Stimulated activated CD4-positive, alpha-beta T cell treated with anti-CD3 and anti-CD28 coated beads, Interleukin-4, amount 100 ng/mL, for 1 hour (primary cell): ENCODE results near the gene AS3MT.
"Not testable (repeated sequence)": the region's sequence is repeated elsewhere in the genome, so short reads cannot be mapped to it uniquely, and the experiment has no call there.

ENCODE experiments used
- DNase-seq: peaks from one replicate; pipeline ENCODE4 v3.0.0-alpha.2; 2020

Gene AS3MT

GRCh38 chr10:102923601-102924000 lies 54.3 kb downstream of the AS3MT start:
- DNase-seq, result no peak

- no peak for DNase-seq
Observed at GRCh38 chr10:102926842-102927241, 57.6 kb downstream of the AS3MT start.

GRCh38 chr10:102927311-102928010 lies 58.2 kb downstream of the AS3MT start:
- no peak for DNase-seq

GRCh38 chr10:102928442-102928841 lies 59.2 kb downstream of the AS3MT start:
- not testable (repeated sequence) for DNase-seq

- DNase-seq, result no peak
Observed at GRCh38 chr10:102930720-102931119, 61.5 kb downstream of the AS3MT start.

- no peak for DNase-seq
Observed at GRCh38 chr10:102931643-102932042, 62.4 kb downstream of the AS3MT start.

- DNase-seq, result no peak
Observed at GRCh38 chr10:102935505-102935904, 66.2 kb downstream of the AS3MT start.

GRCh38 chr10:102935939-102936605 lies 66.8 kb downstream of the AS3MT start:
- DNase-seq, result peak; percentile 13

GRCh38 chr10:102941401-102941800 lies 72.1 kb downstream of the AS3MT start:
- DNase-seq, result no peak

GRCh38 chr10:102945449-102945848 lies 76.2 kb downstream of the AS3MT start:
- DNase-seq, result no peak

GRCh38 chr10:102945962-102946361 lies 76.7 kb downstream of the AS3MT start:
- no peak for DNase-seq

- DNase-seq, result no peak
Observed at GRCh38 chr10:102946992-102947391, 77.7 kb downstream of the AS3MT start.

GRCh38 chr10:102948176-102948575 lies 78.9 kb downstream of the AS3MT start:
- no peak for DNase-seq

- DNase-seq, result no peak
Observed at GRCh38 chr10:102948786-102949185, 79.5 kb downstream of the AS3MT start.

- no peak for DNase-seq
Observed at GRCh38 chr10:102949916-102950315, 80.6 kb downstream of the AS3MT start.

- DNase-seq, result no peak
Observed at GRCh38 chr10:102951316-102951715, 82.0 kb downstream of the AS3MT start.
